Suprapubic skin (tissue), 4 donors: Measurements from ENCODE around the gene ZDHHC11B. TPM values are rescaled to one million over a fixed set of nuclear protein-coding genes. Genes with fewer than 3 reads are reported as not detected.
"Not testable (repeated sequence)": the region's sequence is repeated elsewhere in the genome, so short reads cannot be mapped to it uniquely, and the experiment has no call there.

Source experiments
- DNase-seq, 2 donors: peaks; one replicate each; pipeline ENCODE4 v3.0.0-alpha.2; 2019; ENCODE audit warnings: low spot score in 2 of 2
- H3K27ac ChIP-seq: fragments of 200-600 bp; sonication (generic); one replicate; pipeline ENCODE4 v1.5.1; 2019
- H3K27me3 ChIP-seq: fragments of 200-600 bp; sonication (generic); one replicate; pipeline ENCODE4 v1.5.1; 2019
- H3K36me3 ChIP-seq: fragments of 200-600 bp; sonication (generic); one replicate; pipeline ENCODE4 v1.5.1; 2019
- H3K4me1 ChIP-seq: fragments of 200-600 bp; sonication (generic); one replicate; pipeline ENCODE4 v1.5.1; 2019
- H3K4me3 ChIP-seq: fragments of 200-600 bp; sonication (generic); one replicate; pipeline ENCODE4 v1.5.1; 2019; ENCODE audit warnings: mild to moderate bottlenecking
- H3K9me3 ChIP-seq: fragments of 200-600 bp; sonication (generic); one replicate; pipeline ENCODE4 v1.5.1; 2019
- EP300 ChIP-seq: sonication (generic); formaldehyde crosslinking; IDR thresholded peaks from one replicate; pipeline ENCODE4 v1.6.1; 2017; ENCODE audit warnings: antibody characterized with exemption
- POLR2A ChIP-seq, 2 donors: fragments of 450-650 bp; IDR thresholded peaks; one replicate each; pipeline ENCODE4 v1.6.1; 2017; ENCODE audit warnings: antibody characterized with exemption in 2 of 2, mild to moderate bottlenecking in 2 of 2, moderate library complexity in 2 of 2
- POLR2AphosphoS5 ChIP-seq, 3 donors: sonication (generic); formaldehyde crosslinking; IDR thresholded peaks; one replicate each; pipeline ENCODE4 v1.6.1; 2017; ENCODE audit warnings: antibody characterized with exemption in 3 of 3
- WGBS: methylation state at CpG from one replicate; pipeline ENCODE4 v1.1.5; 2018; 5-methylcytosine and 5-hydroxymethylcytosine counted together
- total RNA-seq, 4 donors: library from RNA; depleted of rRNA; stranded (reverse); fragments of >200 nt; gene quantifications; one replicate each; pipeline ENCODE4 v1.1.0, GENCODE V29; 2016
- TF ChIP-seq, protein P1 (sequence below), 2 donors: fragments of 200-600 bp in 1 of 2; fragments of 450-650 bp in 1 of 2; sonication (generic) in 1 of 2; IDR thresholded peaks; one replicate each; pipeline ENCODE4 v1.5.1; 2016 to 2019; ENCODE audit warnings: antibody characterized with exemption in 2 of 2, mild to moderate bottlenecking in 1 of 2, moderate library complexity in 1 of 2

The ZDHHC11B gene
- total RNA-seq, 4 donors from 2014 or later: 9.3 to 35.2 (median 19.4) TPM

DNA sequence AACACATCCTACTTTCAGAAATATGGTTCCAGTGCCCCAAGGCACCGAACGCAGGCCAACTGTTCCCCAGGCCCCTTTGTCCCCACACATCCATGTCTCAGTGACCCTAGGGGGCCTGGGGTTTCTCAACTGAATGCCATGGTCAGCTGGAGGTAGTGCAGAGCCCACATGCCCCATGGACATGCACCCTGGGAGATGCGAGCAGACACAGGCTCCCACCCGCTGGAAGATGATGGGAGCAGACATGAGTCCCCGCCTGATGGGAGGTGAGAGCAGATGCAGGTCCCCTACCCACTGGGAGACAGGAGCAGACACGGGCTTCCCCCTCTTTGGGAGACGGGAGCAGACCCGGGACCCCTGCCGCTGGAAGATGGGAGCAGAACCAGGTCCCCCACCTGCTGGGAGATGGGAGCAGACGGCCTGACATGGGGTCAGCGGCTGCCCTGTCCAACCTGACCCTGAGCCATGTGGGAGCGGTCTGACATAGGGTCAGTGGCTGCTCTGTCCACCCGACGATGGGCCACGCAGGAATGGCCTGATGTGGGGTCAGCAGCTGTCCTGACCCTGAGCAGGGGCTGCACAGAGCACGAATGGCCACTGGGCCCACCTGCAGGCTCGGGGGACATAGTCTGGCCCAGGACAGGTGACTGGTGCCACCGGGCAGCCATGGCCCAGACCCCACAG is 18.4 kb downstream of the ZDHHC11B start:
- TF ChIP-seq POLR2A (IDR thresholded peaks at IDR 0.05) (no peak), EP300 (no peak), POLR2AphosphoS5 (IDR thresholded peaks at IDR 0.05) (no peak)
- TF ChIP-seq, protein P1, sequence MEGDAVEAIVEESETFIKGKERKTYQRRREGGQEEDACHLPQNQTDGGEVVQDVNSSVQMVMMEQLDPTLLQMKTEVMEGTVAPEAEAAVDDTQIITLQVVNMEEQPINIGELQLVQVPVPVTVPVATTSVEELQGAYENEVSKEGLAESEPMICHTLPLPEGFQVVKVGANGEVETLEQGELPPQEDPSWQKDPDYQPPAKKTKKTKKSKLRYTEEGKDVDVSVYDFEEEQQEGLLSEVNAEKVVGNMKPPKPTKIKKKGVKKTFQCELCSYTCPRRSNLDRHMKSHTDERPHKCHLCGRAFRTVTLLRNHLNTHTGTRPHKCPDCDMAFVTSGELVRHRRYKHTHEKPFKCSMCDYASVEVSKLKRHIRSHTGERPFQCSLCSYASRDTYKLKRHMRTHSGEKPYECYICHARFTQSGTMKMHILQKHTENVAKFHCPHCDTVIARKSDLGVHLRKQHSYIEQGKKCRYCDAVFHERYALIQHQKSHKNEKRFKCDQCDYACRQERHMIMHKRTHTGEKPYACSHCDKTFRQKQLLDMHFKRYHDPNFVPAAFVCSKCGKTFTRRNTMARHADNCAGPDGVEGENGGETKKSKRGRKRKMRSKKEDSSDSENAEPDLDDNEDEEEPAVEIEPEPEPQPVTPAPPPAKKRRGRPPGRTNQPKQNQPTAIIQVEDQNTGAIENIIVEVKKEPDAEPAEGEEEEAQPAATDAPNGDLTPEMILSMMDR (IDR thresholded peaks at IDR 0.05): no peak
- no peak overlapping the region for H3K4me3 ChIP-seq
- 92% methylated on average over 18 of the region's 18 CpGs for WGBS

DNA sequence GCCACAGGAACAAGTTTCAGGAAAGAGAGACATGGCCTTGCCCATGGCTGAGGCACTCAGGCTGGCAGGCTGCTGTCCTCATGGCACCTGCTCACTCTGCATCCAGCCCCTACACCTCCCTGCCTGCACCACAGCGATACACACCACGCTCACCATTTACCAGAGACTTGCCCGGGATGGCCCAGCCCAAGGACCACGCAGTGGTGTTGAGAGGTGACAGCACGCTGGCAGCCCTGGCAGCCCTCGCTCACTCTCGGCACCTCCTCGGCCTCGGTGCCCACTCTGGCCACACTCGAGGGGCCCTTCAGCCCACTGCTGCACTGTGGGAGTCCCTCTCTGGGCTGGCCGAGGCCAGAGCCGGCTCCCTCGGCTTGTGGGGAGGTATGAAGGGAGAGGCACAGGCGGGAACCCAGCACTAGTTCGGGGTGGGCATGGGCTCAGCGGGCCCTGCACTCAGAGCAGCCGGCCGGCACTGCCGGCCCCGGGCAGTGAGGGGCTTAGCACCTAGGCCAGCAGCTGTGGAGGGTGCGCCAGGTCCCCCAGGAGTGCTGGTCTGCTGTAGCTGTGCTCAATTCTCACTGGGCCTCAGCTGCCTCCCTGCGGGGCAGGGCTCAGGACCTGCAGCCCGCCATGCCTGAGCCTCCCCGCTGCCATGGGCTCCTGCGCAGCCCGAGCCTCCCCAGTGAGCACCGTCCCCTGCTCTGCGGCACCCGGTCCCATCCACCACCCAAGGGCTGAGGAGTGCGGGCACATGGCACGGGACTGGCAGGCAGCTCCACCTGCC is 20.3 kb downstream of the ZDHHC11B start:
- TF ChIP-seq POLR2AphosphoS5 (IDR thresholded peaks at IDR 0.05): no peak
- TF ChIP-seq, protein P1 (IDR thresholded peaks at IDR 0.05): no peak
- peak; percentile 70 to 80 for DNase-seq
- H3K4me1 ChIP-seq: peaks cover 10% of the 10 kb centered on the region
- WGBS: 92% methylated on average over 31 of the region's 31 CpGs
- H3K27me3 ChIP-seq: no peaks in the 10 kb centered on the region
- no peaks in the 10 kb centered on the region for H3K9me3 ChIP-seq
- no peak overlapping the region for H3K27ac ChIP-seq
- H3K4me3 ChIP-seq: no peak overlapping the region
- H3K36me3 ChIP-seq: no peaks in the 10 kb centered on the region

More for the DNA sequence above, 18.4 kb downstream of the ZDHHC11B start:
- Histone ChIP-seq H3K27me3 (no peaks in the 10 kb centered on the region), H3K4me1 (no peaks in the 10 kb centered on the region), H3K27ac (no peak overlapping the region), H3K9me3 (no peaks in the 10 kb centered on the region), H3K36me3 (no peaks in the 10 kb centered on the region)
- peak; percentile 64 to 78 for DNase-seq

DNA sequence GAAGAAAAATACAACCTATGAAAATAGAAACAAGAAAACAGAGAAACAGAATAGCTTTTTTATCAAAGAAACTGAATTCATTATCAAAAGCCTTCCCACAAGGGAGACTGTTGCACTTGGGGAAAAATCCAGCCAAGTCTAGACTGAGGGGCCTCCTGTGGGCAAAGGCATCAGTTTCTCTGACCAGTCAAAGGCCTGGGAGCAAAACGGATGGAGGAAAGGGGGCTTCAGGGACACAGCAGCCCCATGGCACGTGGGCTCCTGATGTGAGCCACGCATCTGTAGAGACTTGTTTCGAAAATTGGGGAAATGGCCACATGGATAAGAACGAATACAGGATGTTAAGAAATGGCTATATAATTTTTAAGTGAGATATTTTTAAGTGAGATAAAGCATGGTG is 21.1 kb downstream of the ZDHHC11B start:
- no peaks in the 10 kb centered on the region for H3K27me3 ChIP-seq
- 82% methylated on average over 5 of the region's 5 CpGs for WGBS
- peak in 1 of 2 donors; percentile 38 for DNase-seq
- H3K9me3 ChIP-seq: no peaks in the 10 kb centered on the region
- H3K36me3 ChIP-seq: no peaks in the 10 kb centered on the region
- TF ChIP-seq, protein P1 (IDR thresholded peaks at IDR 0.05): peak in 1 of 2 donors; percentile 1
- TF ChIP-seq POLR2AphosphoS5 (IDR thresholded peaks at IDR 0.05): no peak
- H3K4me1 ChIP-seq: peaks cover 18% of the 10 kb centered on the region
- no peak overlapping the region for H3K27ac ChIP-seq
- no peak overlapping the region for H3K4me3 ChIP-seq

- not testable (repeated sequence) for H3K9me3 ChIP-seq, H3K36me3 ChIP-seq, H3K27me3 ChIP-seq, H3K27ac ChIP-seq, H3K4me3 ChIP-seq
- DNase-seq: peak in 1 of 2 donors; percentile 69
- 83% methylated on average over 8 of the region's 8 CpGs for WGBS
- peaks cover 22% of the 10 kb centered on the region for H3K4me1 ChIP-seq
Measured at GRCh38 chr5:762996-763395, 21.5 kb downstream of the ZDHHC11B start.

DNA sequence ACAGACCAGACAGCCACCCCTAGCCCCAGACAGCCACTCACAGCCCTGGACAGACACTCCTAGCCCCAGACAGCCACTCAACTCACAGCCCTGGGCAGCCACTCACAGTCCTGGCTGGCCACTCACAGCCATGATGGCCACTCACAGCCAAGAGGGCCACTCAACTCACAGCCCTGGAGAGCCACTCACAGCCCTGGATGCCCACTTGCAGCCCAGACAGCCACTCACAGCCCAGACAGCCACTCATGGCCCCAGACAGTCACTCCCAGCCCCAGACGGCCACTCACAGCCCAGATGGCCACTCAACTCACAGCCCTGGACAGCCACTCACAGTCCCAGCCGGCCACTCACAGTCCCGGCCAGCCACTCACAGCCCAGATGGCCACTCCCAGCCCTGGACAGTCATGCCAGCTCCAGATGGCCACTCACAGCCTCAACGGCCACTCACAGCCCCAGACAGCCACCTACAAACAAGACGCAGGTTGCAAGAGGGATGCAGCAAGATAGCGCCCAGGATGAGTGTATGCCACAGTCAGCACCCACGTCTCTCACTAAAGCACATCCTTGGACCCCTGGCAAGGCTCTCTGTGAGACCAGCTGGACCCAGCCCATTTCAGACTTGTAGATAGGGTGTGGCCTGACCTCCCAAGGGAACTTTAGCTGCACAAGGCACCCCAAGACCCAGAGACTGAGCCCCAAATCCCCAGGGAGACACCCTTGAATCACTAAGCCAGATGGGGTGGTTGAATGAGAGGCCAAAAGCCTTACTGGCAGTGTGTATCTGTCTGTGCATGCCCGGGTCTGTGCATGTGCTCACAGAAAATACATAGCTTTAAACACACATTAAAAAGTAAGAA is 22.4 kb downstream of the ZDHHC11B start:
- H3K36me3 ChIP-seq: no peaks in the 10 kb centered on the region
- H3K27me3 ChIP-seq: no peaks in the 10 kb centered on the region
- H3K4me1 ChIP-seq: peaks cover 31% of the 10 kb centered on the region
- DNase-seq: peak; percentile 70 to 79
- H3K9me3 ChIP-seq: no peaks in the 10 kb centered on the region
- TF ChIP-seq POLR2AphosphoS5 (IDR thresholded peaks at IDR 0.05) (no peak), POLR2A (IDR thresholded peaks at IDR 0.05) (no peak), EP300 (no peak)
- TF ChIP-seq, protein P1 (IDR thresholded peaks at IDR 0.05): no peak
- H3K4me3 ChIP-seq: no peak overlapping the region
- 70% methylated on average over 8 of the region's 8 CpGs for WGBS
- H3K27ac ChIP-seq: no peak overlapping the region
